MM.1S (cell line): Measurements from ENCODE around the gene TXLNG.

Experiments
- DNase-seq: peaks from one replicate; pipeline ENCODE4 v3.0.0-alpha.2; 2015
- H2AFZ ChIP-seq: fragments of 300-600 bp; sonication (generic); 2 replicates; pipeline ENCODE4 v1.6.0; 2016; ENCODE audit warnings: antibody characterized with exemption, low read length
- H3F3A ChIP-seq: fragments of 300-600 bp; sonication (generic); 2 replicates; pipeline ENCODE4 v1.6.1; 2016; ENCODE audit warnings: mild to moderate bottlenecking, antibody characterized with exemption, low read length, moderate library complexity, mixed read lengths; ENCODE audit not compliant: insufficient read depth
- H3K27ac ChIP-seq: fragments of 300-600 bp; sonication (generic); 2 replicates; pipeline ENCODE4 v1.5.1; 2016; ENCODE audit warnings: mild to moderate bottlenecking, low read length
- H3K27me3 ChIP-seq: fragments of 300-600 bp; sonication (generic); replicated peaks from 2 replicates; pipeline ENCODE4 v1.6.0; 2016; ENCODE audit warnings: low read length; ENCODE audit not compliant: insufficient read depth
- H3K36me3 ChIP-seq: fragments of 300-600 bp; sonication (generic); replicated peaks from 2 replicates; pipeline ENCODE4 v1.6.1; 2016; ENCODE audit warnings: mild to moderate bottlenecking, low read length, mixed read lengths; ENCODE audit not compliant: insufficient read depth
- H3K4me1 ChIP-seq: fragments of 300-600 bp; sonication (generic); 2 replicates; pipeline ENCODE4 v1.6.1; 2016; ENCODE audit warnings: low read length, mixed read lengths
- H3K4me2 ChIP-seq: fragments of 300-600 bp; sonication (generic); 2 replicates; pipeline ENCODE4 v1.6.0; 2016; ENCODE audit warnings: low read depth, low read length
- H3K4me3 ChIP-seq: fragments of 300-600 bp; sonication (generic); 2 replicates; pipeline ENCODE4 v1.5.1; 2016; ENCODE audit warnings: low read length, mixed read lengths
- H3K79me2 ChIP-seq: fragments of 300-600 bp; sonication (generic); 2 replicates; pipeline ENCODE4 v1.6.1; 2016; ENCODE audit warnings: mixed run types, low read length, mixed read lengths
- H3K9ac ChIP-seq: fragments of 300-600 bp; sonication (generic); 2 replicates; pipeline ENCODE4 v1.6.1; 2016; ENCODE audit warnings: low read length, mixed read lengths
- H3K9me2 ChIP-seq: fragments of 300-600 bp; sonication (generic); replicated peaks from 2 replicates; pipeline ENCODE4 v1.6.1; 2016; ENCODE audit warnings: mild to moderate bottlenecking, low read length, mixed read lengths; ENCODE audit not compliant: insufficient read depth
- H3K9me3 ChIP-seq: fragments of 300-600 bp; sonication (generic); replicated peaks from 2 replicates; pipeline ENCODE4 v1.6.1; 2016; ENCODE audit warnings: mild to moderate bottlenecking, low read length, mixed read lengths; ENCODE audit not compliant: insufficient read depth
- H4K20me1 ChIP-seq: fragments of 300-600 bp; sonication (generic); 2 replicates; pipeline ENCODE4 v1.6.1; 2016; ENCODE audit warnings: mild to moderate bottlenecking, low read length, moderate library complexity, mixed read lengths; ENCODE audit not compliant: insufficient read depth
- EZH2 ChIP-seq: fragments of 300-600 bp; sonication (generic); optimal IDR thresholded peaks from 2 replicates; pipeline ENCODE3; 2017; ENCODE audit warnings: low read depth, mild to moderate bottlenecking, antibody characterized with exemption, low read length, mixed read lengths
- EZH2phosphoT487 ChIP-seq: fragments of 300-600 bp; sonication (generic); IDR thresholded peaks from 2 replicates; pipeline ENCODE4 v1.6.1; 2018; ENCODE audit warnings: antibody characterized with exemption, low read length
- TF ChIP-seq, protein P1 (sequence below): fragments of 300-600 bp; sonication (generic); IDR thresholded peaks from 2 replicates; pipeline ENCODE4 v1.5.1; 2016; ENCODE audit warnings: antibody characterized with exemption, low read length, mixed read lengths

The TXLNG gene

DNA sequence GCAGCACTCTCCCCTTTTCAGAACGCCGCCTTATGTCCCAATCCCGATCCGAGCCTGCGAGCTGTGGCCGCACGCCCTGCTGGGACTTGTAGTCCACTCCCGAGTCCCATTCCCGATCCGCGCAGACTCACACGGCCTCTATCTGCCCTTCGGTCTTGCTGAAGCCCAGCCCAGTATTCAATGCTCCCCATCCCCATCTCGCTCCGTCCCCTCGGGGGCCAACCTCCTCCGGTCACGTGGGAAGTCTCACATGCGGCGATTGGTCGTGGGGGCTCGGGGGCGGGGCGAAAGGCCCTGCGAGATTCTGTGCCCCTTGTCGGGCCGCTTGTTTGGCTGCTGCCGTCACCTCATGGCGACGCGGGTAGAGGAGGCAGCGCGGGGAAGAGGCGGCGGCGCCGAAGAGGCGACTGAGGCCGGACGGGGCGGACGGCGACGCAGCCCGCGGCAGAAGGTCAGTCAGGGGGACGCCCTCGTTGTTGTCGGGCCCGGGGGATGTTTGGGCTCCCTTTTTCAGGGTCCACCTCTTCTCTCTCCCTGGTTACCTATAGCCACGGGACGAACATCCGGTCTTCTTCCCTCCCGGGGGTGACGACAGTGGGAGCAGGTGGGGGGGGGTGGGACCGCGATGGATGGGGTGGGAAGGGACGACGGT lies at the start of gene TXLNG:
TXLNG (plus strand) TSS at position 328 of the 652 bp plus-strand sequence; CDS start at position 350, 22 bp downstream.
- Histone ChIP-seq H3K36me3 (no peaks in the 10 kb centered on the region), H3K4me2 (peak within 1 kb of the TSS; percentile 69), H3K4me3 (peak within 1 kb of the TSS; percentile 82), H4K20me1 (no peaks in the 10 kb centered on the region), H3K27me3 (no peaks in the 10 kb centered on the region), H3K9ac (peak within 1 kb of the TSS; percentile 79), H3F3A (no peaks in the 10 kb centered on the region), H2AFZ (peak within 1 kb of the TSS; percentile 89), H3K4me1 (peaks cover 4% of the 10 kb centered on the region; the same call in 1 of the 2 replicates), H3K9me3 (no peaks in the 10 kb centered on the region), H3K79me2 (peaks cover 46% of the 10 kb centered on the region), H3K9me2 (no peaks in the 10 kb centered on the region), H3K27ac (peak within 1 kb of the TSS; percentile 74; the same call in 1 of the 2 replicates)
- DNase-seq = peak; percentile 96
- no peak for TF ChIP-seq EZH2phosphoT487

DNA sequence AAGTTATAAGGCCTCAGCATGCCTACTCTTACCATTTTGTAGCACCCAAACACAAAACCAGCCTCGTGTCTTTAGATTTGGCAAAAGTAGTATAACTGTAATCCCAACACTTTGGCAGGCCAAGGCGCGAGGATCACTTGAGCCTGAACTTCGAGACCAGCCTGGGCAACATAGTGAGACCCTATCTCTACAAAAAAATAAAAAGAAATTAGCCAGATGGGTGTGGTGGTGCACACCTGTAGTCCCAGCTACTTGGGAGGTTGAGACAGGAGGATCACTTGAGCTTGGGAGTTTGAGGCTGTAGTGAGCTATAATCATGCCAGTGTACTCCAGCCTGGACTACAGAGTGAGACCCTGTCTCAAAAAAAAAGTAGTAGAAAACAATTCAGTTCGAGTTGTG lies 49.2 kb upstream of the TXLNG start:
- no peaks in the 10 kb centered on the region for H3K36me3 ChIP-seq

DNA sequence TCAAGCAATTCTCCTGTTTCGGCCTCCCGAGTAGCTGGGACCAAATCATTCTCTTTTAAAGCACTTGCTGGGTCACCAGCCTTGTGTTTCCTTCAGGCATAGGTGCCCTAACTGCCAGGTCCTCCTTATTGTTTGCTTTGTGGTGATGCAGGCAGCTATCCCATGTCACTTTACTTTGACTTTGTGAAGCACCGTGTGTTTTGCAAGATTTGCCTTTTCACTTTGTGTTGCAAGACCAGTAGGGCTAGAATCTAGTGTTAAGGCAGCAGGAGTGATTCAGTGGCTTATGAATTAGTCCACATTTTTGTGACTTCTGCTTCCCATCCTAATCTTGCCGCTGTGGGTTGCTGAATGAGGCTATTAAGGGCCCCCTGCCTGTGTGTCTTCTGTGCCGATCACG lies 46.7 kb upstream of the TXLNG start:
- Histone ChIP-seq H3K9ac (no peak overlapping the region), H3K4me2 (no peak overlapping the region), H3K9me2 (no peaks in the 10 kb centered on the region), H3K27me3 (no peaks in the 10 kb centered on the region), H3K9me3 (no peaks in the 10 kb centered on the region), H2AFZ (no peak overlapping the region), H4K20me1 (no peaks in the 10 kb centered on the region), H3K4me3 (no peak overlapping the region), H3K4me1 (no peaks in the 10 kb centered on the region), H3K79me2 (no peaks in the 10 kb centered on the region), H3F3A (no peaks in the 10 kb centered on the region), H3K36me3 (no peaks in the 10 kb centered on the region), H3K27ac (no peak overlapping the region)
- TF ChIP-seq EZH2 = no peak
- no peak for TF ChIP-seq EZH2phosphoT487
- TF ChIP-seq, protein P1, sequence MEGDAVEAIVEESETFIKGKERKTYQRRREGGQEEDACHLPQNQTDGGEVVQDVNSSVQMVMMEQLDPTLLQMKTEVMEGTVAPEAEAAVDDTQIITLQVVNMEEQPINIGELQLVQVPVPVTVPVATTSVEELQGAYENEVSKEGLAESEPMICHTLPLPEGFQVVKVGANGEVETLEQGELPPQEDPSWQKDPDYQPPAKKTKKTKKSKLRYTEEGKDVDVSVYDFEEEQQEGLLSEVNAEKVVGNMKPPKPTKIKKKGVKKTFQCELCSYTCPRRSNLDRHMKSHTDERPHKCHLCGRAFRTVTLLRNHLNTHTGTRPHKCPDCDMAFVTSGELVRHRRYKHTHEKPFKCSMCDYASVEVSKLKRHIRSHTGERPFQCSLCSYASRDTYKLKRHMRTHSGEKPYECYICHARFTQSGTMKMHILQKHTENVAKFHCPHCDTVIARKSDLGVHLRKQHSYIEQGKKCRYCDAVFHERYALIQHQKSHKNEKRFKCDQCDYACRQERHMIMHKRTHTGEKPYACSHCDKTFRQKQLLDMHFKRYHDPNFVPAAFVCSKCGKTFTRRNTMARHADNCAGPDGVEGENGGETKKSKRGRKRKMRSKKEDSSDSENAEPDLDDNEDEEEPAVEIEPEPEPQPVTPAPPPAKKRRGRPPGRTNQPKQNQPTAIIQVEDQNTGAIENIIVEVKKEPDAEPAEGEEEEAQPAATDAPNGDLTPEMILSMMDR = no peak
- DNase-seq = no peak

More for the DNA sequence above, 49.2 kb upstream of the TXLNG start:
- no peak for DNase-seq
- no peak overlapping the region for H3K27ac ChIP-seq
- TF ChIP-seq EZH2phosphoT487 (no peak), EZH2 (no peak)
- TF ChIP-seq, protein P1 = no peak
- H3K79me2 ChIP-seq = peaks cover 5% of the 10 kb centered on the region
- H2AFZ ChIP-seq = no peak overlapping the region
- H3K27me3 ChIP-seq = no peaks in the 10 kb centered on the region
- H4K20me1 ChIP-seq = no peaks in the 10 kb centered on the region
- H3K4me3 ChIP-seq = no peak overlapping the region
- H3K4me1 ChIP-seq = no peaks in the 10 kb centered on the region
- H3K9me3 ChIP-seq = no peaks in the 10 kb centered on the region
- no peaks in the 10 kb centered on the region for H3F3A ChIP-seq
- H3K4me2 ChIP-seq = no peak overlapping the region
- no peaks in the 10 kb centered on the region for H3K9me2 ChIP-seq
- H3K9ac ChIP-seq = no peak overlapping the region

DNA sequence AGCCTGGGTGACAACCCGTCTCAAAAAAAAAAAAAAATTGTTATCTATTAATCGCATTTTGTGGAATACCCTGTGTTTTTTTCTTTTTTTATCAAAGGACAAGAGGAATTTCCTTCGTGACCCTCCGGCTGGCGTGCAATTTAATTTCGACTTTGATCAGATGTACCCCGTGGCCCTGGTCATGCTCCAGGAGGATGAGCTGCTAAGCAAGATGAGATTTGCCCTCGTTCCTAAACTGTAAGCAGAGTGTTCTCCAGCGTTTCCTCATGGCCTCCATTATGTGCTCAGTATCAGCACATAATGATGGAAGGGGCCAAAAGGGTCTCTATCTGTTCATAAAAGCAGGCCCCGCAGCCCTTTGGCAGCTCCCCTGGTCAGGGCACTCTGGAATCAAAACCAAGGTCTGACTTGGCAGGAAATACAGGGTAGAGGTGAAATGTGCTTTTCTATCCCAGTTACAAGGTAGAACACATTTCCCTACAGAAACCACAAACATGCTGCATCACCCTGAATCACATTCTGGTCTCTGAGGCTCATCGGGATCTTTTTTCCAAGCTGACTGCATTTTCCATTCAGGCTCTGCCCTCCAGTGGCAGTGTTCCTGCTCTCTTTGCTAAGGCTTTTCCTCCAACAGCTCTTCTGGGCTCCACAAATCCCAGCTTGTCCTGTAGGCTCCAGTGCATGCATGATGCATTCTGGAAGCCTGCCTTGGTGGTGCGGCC lies 42.5 kb upstream of the TXLNG start:
- Histone ChIP-seq H3K9me2 (no peaks in the 10 kb centered on the region), H4K20me1 (no peaks in the 10 kb centered on the region), H3K9me3 (no peaks in the 10 kb centered on the region), H3K27me3 (no peaks in the 10 kb centered on the region), H3K4me3 (no peak overlapping the region), H3K36me3 (no peaks in the 10 kb centered on the region), H3K4me2 (no peak overlapping the region), H3F3A (no peaks in the 10 kb centered on the region), H3K79me2 (no peaks in the 10 kb centered on the region), H3K4me1 (no peaks in the 10 kb centered on the region), H3K27ac (no peak overlapping the region), H3K9ac (no peak overlapping the region), H2AFZ (no peak overlapping the region)
- DNase-seq = no peak
- TF ChIP-seq, protein P1 = no peak
- TF ChIP-seq EZH2phosphoT487 (no peak), EZH2 (no peak)
